ENCODE data around the gene CDC45.

DNA sequence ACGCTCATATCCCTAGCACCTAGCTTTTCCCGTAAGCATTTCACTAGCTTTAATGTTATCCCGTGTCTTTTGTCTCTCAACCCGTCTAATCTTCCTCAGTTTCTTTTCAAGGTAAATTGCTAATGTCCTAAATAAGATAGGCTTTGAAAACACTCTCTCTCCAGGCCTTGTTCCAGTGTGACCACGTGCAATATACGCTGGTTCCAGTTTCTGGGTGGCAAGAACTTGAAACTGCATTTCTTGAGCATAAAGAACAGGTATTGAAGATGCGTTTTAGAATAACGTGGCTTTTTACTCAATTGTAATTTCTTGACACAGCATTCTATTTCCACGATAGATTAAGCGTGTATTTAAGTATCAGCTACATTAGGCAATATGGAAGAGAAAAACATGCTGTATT, 1.1 kb downstream of the CDC45 start:
- TF ChIP-seq, protein P1, sequence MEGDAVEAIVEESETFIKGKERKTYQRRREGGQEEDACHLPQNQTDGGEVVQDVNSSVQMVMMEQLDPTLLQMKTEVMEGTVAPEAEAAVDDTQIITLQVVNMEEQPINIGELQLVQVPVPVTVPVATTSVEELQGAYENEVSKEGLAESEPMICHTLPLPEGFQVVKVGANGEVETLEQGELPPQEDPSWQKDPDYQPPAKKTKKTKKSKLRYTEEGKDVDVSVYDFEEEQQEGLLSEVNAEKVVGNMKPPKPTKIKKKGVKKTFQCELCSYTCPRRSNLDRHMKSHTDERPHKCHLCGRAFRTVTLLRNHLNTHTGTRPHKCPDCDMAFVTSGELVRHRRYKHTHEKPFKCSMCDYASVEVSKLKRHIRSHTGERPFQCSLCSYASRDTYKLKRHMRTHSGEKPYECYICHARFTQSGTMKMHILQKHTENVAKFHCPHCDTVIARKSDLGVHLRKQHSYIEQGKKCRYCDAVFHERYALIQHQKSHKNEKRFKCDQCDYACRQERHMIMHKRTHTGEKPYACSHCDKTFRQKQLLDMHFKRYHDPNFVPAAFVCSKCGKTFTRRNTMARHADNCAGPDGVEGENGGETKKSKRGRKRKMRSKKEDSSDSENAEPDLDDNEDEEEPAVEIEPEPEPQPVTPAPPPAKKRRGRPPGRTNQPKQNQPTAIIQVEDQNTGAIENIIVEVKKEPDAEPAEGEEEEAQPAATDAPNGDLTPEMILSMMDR (IDR thresholded peaks at IDR 0.05): no peak
- TF ChIP-seq POLR2A (IDR thresholded peaks at IDR 0.05): no peak

Data from adrenal gland (tissue), 5 donors.